ENCODE measurements around the gene CUEDC1.

Gene CUEDC1

DNA sequence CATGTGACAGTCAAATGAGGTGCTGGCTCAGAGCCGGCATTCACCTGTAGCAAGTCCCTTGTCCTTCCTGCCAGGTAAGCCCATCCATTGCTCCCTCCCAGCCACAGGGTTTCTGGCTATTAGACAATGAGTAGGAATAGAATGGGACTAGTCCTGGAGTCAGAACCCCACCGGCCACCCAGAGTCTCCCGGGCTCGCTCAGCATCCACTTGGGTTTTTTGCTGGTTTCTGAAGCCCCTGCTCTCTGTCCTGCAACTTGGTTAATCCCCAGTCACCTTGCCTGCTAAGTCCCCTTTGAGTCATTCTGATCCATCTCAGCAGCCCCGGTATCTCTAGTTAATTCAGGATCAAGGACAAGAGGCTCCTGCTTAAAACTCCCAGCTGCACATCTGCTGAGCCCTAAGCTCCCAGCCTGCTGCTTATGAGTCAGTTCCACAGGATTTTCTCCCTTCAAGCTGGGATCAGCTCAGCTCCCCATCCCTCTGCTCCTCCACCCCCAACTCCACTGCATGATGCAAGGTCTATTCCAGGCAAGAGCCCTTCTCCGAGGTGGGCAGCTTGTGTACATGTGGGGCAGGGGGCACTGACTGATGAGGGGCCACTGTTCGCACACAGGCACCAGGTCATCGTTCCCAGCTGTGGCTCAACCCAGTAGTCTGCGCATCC is 85.5 kb downstream of the CUEDC1 start:
- H3K4me2 ChIP-seq (ENCODE audit: low read length), result no peak overlapping the region
- H3K4me1 ChIP-seq, result peaks cover 5% of the 10 kb centered on the region
- no peak overlapping the region for H3K27ac ChIP-seq
- no peaks in the 10 kb centered on the region for H3K9me3 ChIP-seq (ENCODE audit: control insufficient read depth, low read length)
- H2AFZ ChIP-seq, result no peak overlapping the region
- TF ChIP-seq, protein P1, sequence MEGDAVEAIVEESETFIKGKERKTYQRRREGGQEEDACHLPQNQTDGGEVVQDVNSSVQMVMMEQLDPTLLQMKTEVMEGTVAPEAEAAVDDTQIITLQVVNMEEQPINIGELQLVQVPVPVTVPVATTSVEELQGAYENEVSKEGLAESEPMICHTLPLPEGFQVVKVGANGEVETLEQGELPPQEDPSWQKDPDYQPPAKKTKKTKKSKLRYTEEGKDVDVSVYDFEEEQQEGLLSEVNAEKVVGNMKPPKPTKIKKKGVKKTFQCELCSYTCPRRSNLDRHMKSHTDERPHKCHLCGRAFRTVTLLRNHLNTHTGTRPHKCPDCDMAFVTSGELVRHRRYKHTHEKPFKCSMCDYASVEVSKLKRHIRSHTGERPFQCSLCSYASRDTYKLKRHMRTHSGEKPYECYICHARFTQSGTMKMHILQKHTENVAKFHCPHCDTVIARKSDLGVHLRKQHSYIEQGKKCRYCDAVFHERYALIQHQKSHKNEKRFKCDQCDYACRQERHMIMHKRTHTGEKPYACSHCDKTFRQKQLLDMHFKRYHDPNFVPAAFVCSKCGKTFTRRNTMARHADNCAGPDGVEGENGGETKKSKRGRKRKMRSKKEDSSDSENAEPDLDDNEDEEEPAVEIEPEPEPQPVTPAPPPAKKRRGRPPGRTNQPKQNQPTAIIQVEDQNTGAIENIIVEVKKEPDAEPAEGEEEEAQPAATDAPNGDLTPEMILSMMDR (IDR thresholded peaks at IDR 0.05), result no peak
- H3K79me2 ChIP-seq, result no peaks in the 10 kb centered on the region
- no peak overlapping the region for H3K9ac ChIP-seq
- no peaks in the 10 kb centered on the region for H3K36me3 ChIP-seq (ENCODE audit: control insufficient read depth, insufficient read depth, low read length)
- no peaks in the 10 kb centered on the region for H3K27me3 ChIP-seq (ENCODE audit: control insufficient read depth, insufficient read depth, low read length)
- no peak overlapping the region for H3K4me3 ChIP-seq (ENCODE audit: low read depth, low read length)

DNA sequence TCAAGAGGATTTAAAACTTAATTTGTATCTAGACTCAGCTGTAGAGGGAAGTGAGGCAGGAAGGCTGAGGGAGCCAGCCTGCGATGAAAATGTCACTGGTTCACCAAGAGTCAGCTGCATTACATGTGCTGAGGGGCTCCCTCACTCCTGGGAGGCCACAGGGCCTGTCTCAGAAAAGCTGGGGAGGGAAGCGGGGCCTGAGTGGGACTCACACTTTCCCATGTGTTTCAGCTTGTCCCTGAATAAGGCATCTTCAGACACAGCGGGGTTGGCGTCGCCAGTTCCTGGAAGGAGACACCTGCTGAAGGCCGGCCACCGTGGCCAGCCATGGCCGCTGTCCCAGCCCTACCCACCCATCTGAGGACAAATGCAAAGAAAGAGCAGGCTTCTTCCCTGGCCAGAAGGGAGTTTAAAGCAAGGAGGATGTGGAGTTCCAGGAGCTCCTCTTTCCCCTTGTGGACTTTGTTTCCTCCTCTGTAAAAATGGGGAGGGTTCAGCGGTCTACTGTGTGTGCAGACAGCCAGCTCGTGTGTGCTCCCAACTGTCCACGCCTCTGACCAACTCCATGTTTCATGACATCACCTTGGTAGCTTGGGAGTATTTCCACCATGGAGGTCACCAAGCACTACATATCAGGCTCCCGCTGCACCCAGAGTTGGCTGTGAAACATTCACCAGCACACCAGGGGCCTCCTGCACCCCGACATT is 86.1 kb downstream of the CUEDC1 start:
- H3K27ac ChIP-seq, result no peak overlapping the region
- no peak overlapping the region for H2AFZ ChIP-seq
- H3K9ac ChIP-seq, result no peak overlapping the region
- TF ChIP-seq, protein P1 (IDR thresholded peaks at IDR 0.05), result no peak
- no peak overlapping the region for H3K4me3 ChIP-seq (ENCODE audit: low read depth, low read length)
- peaks cover 3% of the 10 kb centered on the region for H3K4me1 ChIP-seq
- H3K9me3 ChIP-seq (ENCODE audit: control insufficient read depth, low read length), result no peaks in the 10 kb centered on the region
- no peak overlapping the region for H3K4me2 ChIP-seq (ENCODE audit: low read length)
- H3K79me2 ChIP-seq, result no peaks in the 10 kb centered on the region
- H3K36me3 ChIP-seq (ENCODE audit: control insufficient read depth, insufficient read depth, low read length), result no peaks in the 10 kb centered on the region
- H3K27me3 ChIP-seq (ENCODE audit: control insufficient read depth, insufficient read depth, low read length), result no peaks in the 10 kb centered on the region

DNA sequence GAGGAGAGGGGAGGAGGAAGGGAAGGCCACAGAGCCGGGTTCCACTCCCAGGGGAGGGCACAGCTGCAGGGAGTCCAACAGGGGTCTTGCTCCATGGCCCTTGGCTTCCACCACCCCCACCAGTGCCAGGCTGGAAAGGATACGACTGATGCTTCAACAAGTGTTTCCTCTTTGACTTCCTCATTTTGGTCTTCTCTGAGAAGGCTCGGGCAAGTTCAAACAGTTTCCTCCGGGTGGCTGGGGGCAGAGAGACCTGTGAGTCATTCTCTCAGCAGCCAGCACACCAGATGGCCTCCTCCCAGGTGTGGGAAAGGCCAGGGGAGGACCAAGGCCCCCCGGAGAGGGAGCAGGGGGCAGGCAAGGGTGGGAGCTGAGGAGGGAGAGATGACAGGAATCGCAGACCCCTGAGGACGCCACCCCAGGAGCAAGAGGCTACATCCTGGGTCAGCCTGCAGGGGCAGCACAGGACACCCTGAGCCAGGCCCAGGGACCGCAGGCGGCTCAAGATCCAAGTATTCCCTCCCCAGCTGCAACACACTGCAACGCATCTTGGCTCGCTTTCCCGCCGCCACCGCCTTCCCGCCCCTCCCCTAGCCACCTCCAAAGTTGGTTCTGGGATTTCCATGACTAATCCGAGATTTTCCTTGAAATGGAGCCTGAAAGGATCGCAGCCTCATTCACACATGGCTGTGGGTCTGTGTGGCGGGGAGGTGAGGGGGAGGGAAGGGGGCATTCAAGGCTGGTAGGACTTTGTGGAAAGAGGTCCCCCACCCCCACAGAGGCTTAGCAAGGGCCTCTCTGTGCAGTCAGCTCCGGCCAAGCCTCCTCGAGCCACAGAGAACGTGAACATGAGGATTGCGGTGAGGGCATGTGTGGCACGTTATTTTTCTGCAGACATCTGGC is 87.0 kb downstream of the CUEDC1 start:
- H2AFZ ChIP-seq, result no peak overlapping the region
- H3K4me2 ChIP-seq (ENCODE audit: low read length), result no peak overlapping the region
- no peaks in the 10 kb centered on the region for H3K4me1 ChIP-seq
- H3K9me3 ChIP-seq (ENCODE audit: control insufficient read depth, low read length), result no peaks in the 10 kb centered on the region
- no peak overlapping the region for H3K4me3 ChIP-seq (ENCODE audit: low read depth, low read length)
- H3K9ac ChIP-seq, result no peak overlapping the region
- H3K27ac ChIP-seq, result no peak overlapping the region
- H3K27me3 ChIP-seq (ENCODE audit: control insufficient read depth, insufficient read depth, low read length), result no peaks in the 10 kb centered on the region
- H3K36me3 ChIP-seq (ENCODE audit: control insufficient read depth, insufficient read depth, low read length), result no peaks in the 10 kb centered on the region
- TF ChIP-seq, protein P1 (IDR thresholded peaks at IDR 0.05), result no peak
- no peaks in the 10 kb centered on the region for H3K79me2 ChIP-seq

DNA sequence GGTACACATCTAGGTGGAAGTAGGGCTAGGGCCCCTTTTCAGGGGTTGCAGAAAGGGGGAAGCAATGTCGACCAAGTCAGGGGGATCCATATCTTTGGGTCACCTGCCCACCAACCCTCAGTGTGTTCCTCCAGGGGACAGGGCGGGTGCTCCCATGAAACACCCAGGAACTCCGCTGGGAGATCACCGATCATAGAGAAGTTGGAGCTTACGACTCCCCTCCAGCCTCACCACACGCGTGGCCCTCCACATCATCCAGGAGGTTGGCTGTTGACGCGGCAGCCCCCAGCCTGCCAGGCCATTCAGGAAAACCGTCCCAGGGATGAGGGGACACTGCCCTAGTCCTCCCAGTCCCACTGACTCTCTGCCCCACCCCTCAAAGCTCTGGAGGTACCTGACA is 88.1 kb downstream of the CUEDC1 start:
- Histone ChIP-seq H2AFZ (no peak overlapping the region), H3K27me3 (ENCODE audit: control insufficient read depth, insufficient read depth, low read length) (no peaks in the 10 kb centered on the region), H3K9ac (no peak overlapping the region), H3K79me2 (no peaks in the 10 kb centered on the region), H3K4me3 (ENCODE audit: low read depth, low read length) (no peak overlapping the region), H3K4me1 (peaks cover 5% of the 10 kb centered on the region), H3K36me3 (ENCODE audit: control insufficient read depth, insufficient read depth, low read length) (no peaks in the 10 kb centered on the region), H3K27ac (no peak overlapping the region), H3K4me2 (ENCODE audit: low read length) (no peak overlapping the region), H3K9me3 (ENCODE audit: control insufficient read depth, low read length) (no peaks in the 10 kb centered on the region)
- TF ChIP-seq, protein P1 (IDR thresholded peaks at IDR 0.05), result no peak

Measured in parathyroid adenoma (tissue), 2 donors.